ENCODE data around the gene NYAP2.

Gene NYAP2

GRCh38 chr2:225573603-225574002 lies 174.1 kb downstream of the NYAP2 start:
- Histone ChIP-seq H3K27ac (ENCODE audit: insufficient read depth in 1 of 2, low read depth in 1 of 2, low read length in 2 of 2, poor library complexity in 1 of 2, severe bottlenecking in 2 of 2) (no peak overlapping the region), H3K4me3 (ENCODE audit: control insufficient read depth in 1 of 7, extremely low read depth in 1 of 7, insufficient read depth in 4 of 7, low read depth in 2 of 7, low read length in 6 of 7) (no peak overlapping the region), H3K27me3 (replicated peaks in 2 of 5; ENCODE audit: control insufficient read depth in 4 of 5, insufficient read depth in 5 of 5, low read length in 4 of 5) (no peaks in the 10 kb centered on the region), H3K9me3 (ENCODE audit: control extremely low read depth in 1 of 5, control insufficient read depth in 4 of 5, insufficient read depth in 2 of 5, low read depth in 1 of 5, low read length in 4 of 5) (peaks cover 0 to 2% (median 0%) of the 10 kb centered on the region in 5 experiments), H3K36me3 (ENCODE audit: control insufficient read depth in 4 of 4, insufficient read depth in 4 of 4, low read length in 3 of 4) (no peaks in the 10 kb centered on the region), H3K4me1 (ENCODE audit: control extremely low read depth in 1 of 4, control insufficient read depth in 4 of 4, insufficient read depth in 4 of 4, low read length in 3 of 4) (no peaks in the 10 kb centered on the region)
- ChIA-PET CTCF (no interaction called here), POLR2A (no interaction called here)
- WGBS (ENCODE audit: insufficient coverage), result 86% methylated on average over 3 of the region's 3 CpGs
- no peak for DNase-seq

GRCh38 chr2:225574582-225575138 lies 175.2 kb downstream of the NYAP2 start:
- no peaks in the 10 kb centered on the region for H3K4me1 ChIP-seq (ENCODE audit: control extremely low read depth in 1 of 4, control insufficient read depth in 4 of 4, insufficient read depth in 4 of 4, low read length in 3 of 4)
- no peak overlapping the region for H3K27ac ChIP-seq (ENCODE audit: insufficient read depth in 1 of 2, low read depth in 1 of 2, low read length in 2 of 2, poor library complexity in 1 of 2, severe bottlenecking in 2 of 2)
- POLR2A ChIA-PET, result no interaction called here
- no peak overlapping the region for H3K4me3 ChIP-seq (ENCODE audit: control insufficient read depth in 1 of 7, extremely low read depth in 1 of 7, insufficient read depth in 4 of 7, low read depth in 2 of 7, low read length in 6 of 7)
- peaks cover 0 to 2% (median 0%) of the 10 kb centered on the region in 5 experiments for H3K27me3 ChIP-seq (replicated peaks in 2 of 5; ENCODE audit: control insufficient read depth in 4 of 5, insufficient read depth in 5 of 5, low read length in 4 of 5)
- H3K36me3 ChIP-seq (ENCODE audit: control insufficient read depth in 4 of 4, insufficient read depth in 4 of 4, low read length in 3 of 4), result no peaks in the 10 kb centered on the region
- DNase-seq, result no peak
- peaks cover 0 to 2% (median 0%) of the 10 kb centered on the region in 5 experiments for H3K9me3 ChIP-seq (ENCODE audit: control extremely low read depth in 1 of 5, control insufficient read depth in 4 of 5, insufficient read depth in 2 of 5, low read depth in 1 of 5, low read length in 4 of 5)
- 93% methylated on average over 5 of the region's 5 CpGs for WGBS (ENCODE audit: insufficient coverage)
- CTCF ChIA-PET, result no interaction called here

- Histone ChIP-seq H3K9me3 (ENCODE audit: control extremely low read depth in 1 of 5, control insufficient read depth in 4 of 5, insufficient read depth in 2 of 5, low read depth in 1 of 5, low read length in 4 of 5) (no peaks in the 10 kb centered on the region), H3K4me1 (ENCODE audit: control extremely low read depth in 1 of 4, control insufficient read depth in 4 of 4, insufficient read depth in 4 of 4, low read length in 3 of 4) (no peaks in the 10 kb centered on the region), H3K36me3 (ENCODE audit: control insufficient read depth in 4 of 4, insufficient read depth in 4 of 4, low read length in 3 of 4) (no peaks in the 10 kb centered on the region), H3K4me3 (ENCODE audit: control insufficient read depth in 1 of 7, extremely low read depth in 1 of 7, insufficient read depth in 4 of 7, low read depth in 2 of 7, low read length in 6 of 7) (no peak overlapping the region), H3K27me3 (replicated peaks in 2 of 5; ENCODE audit: control insufficient read depth in 4 of 5, insufficient read depth in 5 of 5, low read length in 4 of 5) (peaks cover 0 to 2% (median 0%) of the 10 kb centered on the region in 5 experiments), H3K27ac (ENCODE audit: insufficient read depth in 1 of 2, low read depth in 1 of 2, low read length in 2 of 2, poor library complexity in 1 of 2, severe bottlenecking in 2 of 2) (no peak overlapping the region)
- CTCF ChIA-PET, result no interaction called here
- no peak for DNase-seq
- POLR2A ChIA-PET, result no interaction called here
Measured at GRCh38 chr2:225581135-225581534, 181.6 kb downstream of the NYAP2 start.

DNA sequence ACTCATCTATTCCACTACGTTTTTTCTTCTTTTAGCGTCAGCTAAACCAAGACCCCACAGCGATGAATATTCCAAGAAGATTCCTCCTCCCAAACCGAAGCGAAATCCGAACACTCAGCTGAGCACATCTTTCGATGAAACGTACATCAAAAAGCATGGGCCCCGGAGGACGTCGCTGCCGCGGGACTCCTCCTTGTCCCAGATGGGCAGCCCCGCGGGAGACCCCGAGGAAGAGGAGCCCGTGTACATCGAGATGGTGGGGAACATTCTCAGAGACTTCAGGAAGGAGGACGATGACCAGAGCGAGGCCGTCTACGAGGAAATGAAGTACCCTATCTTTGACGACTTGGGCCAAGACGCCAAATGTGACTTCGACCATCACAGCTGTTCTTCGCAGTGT lies 182.4 kb downstream of the NYAP2 start:
- ChIA-PET POLR2A (no interaction called here), CTCF (no interaction called here)
- 98% methylated on average over 26 of the region's 26 CpGs for WGBS (ENCODE audit: insufficient coverage)

DNA sequence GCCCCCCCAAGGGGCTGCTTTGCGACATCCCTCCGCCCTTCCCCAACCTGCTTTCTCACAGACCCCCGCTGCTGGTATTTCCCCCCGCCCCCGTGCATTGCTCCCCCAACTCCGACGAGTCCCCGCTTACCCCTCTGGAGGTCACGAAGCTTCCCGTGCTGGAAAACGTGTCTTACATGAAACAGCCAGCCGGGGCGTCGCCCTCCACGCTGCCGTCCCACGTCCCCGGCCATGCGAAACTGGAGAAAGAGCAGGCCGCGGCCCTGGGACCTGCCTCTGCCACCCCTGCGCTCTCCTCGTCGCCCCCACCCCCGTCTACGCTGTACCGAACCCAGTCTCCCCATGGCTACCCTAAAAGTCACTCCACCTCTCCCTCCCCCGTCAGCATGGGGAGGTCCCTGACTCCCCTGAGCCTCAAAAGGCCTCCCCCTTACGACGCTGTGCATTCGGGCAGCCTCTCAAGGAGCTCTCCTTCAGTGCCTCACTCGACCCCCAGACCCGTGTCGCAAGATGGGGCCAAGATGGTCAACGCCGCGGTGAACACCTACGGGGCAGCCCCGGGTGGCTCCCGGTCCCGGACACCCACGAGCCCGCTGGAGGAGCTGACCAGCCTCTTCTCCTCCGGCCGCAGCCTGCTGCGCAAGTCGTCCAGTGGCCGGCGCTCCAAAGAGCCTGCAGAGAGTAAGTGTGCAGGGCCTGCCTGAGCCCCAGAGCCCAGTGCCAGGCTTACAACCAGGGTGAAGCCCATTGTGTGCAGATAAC lies 183.0 kb downstream of the NYAP2 start:
- peaks cover 0 to 2% (median 0%) of the 10 kb centered on the region in 5 experiments for H3K27me3 ChIP-seq (replicated peaks in 2 of 5; ENCODE audit: control insufficient read depth in 4 of 5, insufficient read depth in 5 of 5, low read length in 4 of 5)
- ChIA-PET CTCF (no interaction called here), POLR2A (no interaction called here)
- no peak overlapping the region for H3K27ac ChIP-seq (ENCODE audit: insufficient read depth in 1 of 2, low read depth in 1 of 2, low read length in 2 of 2, poor library complexity in 1 of 2, severe bottlenecking in 2 of 2)
- no peak overlapping the region for H3K4me3 ChIP-seq (ENCODE audit: control insufficient read depth in 1 of 7, extremely low read depth in 1 of 7, insufficient read depth in 4 of 7, low read depth in 2 of 7, low read length in 6 of 7)
- no peak for DNase-seq
- H3K36me3 ChIP-seq (ENCODE audit: control insufficient read depth in 4 of 4, insufficient read depth in 4 of 4, low read length in 3 of 4), result no peaks in the 10 kb centered on the region
- no peaks in the 10 kb centered on the region for H3K4me1 ChIP-seq (ENCODE audit: control extremely low read depth in 1 of 4, control insufficient read depth in 4 of 4, insufficient read depth in 4 of 4, low read length in 3 of 4)
- WGBS (ENCODE audit: insufficient coverage), result 98% methylated on average over 47 of the region's 49 CpGs
- no peaks in the 10 kb centered on the region for H3K9me3 ChIP-seq (ENCODE audit: control extremely low read depth in 1 of 5, control insufficient read depth in 4 of 5, insufficient read depth in 2 of 5, low read depth in 1 of 5, low read length in 4 of 5)

More for the DNA sequence above, 182.4 kb downstream of the NYAP2 start:
- DNase-seq, result no peak
- Histone ChIP-seq H3K9me3 (ENCODE audit: control extremely low read depth in 1 of 5, control insufficient read depth in 4 of 5, insufficient read depth in 2 of 5, low read depth in 1 of 5, low read length in 4 of 5) (no peaks in the 10 kb centered on the region), H3K27me3 (replicated peaks in 2 of 5; ENCODE audit: control insufficient read depth in 4 of 5, insufficient read depth in 5 of 5, low read length in 4 of 5) (peaks cover 0 to 2% (median 0%) of the 10 kb centered on the region in 5 experiments), H3K4me3 (ENCODE audit: control insufficient read depth in 1 of 7, extremely low read depth in 1 of 7, insufficient read depth in 4 of 7, low read depth in 2 of 7, low read length in 6 of 7) (no peak overlapping the region), H3K4me1 (ENCODE audit: control extremely low read depth in 1 of 4, control insufficient read depth in 4 of 4, insufficient read depth in 4 of 4, low read length in 3 of 4) (no peaks in the 10 kb centered on the region), H3K27ac (ENCODE audit: insufficient read depth in 1 of 2, low read depth in 1 of 2, low read length in 2 of 2, poor library complexity in 1 of 2, severe bottlenecking in 2 of 2) (no peak overlapping the region), H3K36me3 (ENCODE audit: control insufficient read depth in 4 of 4, insufficient read depth in 4 of 4, low read length in 3 of 4) (no peaks in the 10 kb centered on the region)

GRCh38 chr2:225584796-225585195 lies 185.3 kb downstream of the NYAP2 start:
- CTCF ChIA-PET, result no interaction called here
- H3K9me3 ChIP-seq (ENCODE audit: control extremely low read depth in 1 of 5, control insufficient read depth in 4 of 5, insufficient read depth in 2 of 5, low read depth in 1 of 5, low read length in 4 of 5), result no peaks in the 10 kb centered on the region
- H3K4me1 ChIP-seq (ENCODE audit: control extremely low read depth in 1 of 4, control insufficient read depth in 4 of 4, insufficient read depth in 4 of 4, low read length in 3 of 4), result no peaks in the 10 kb centered on the region
- H3K4me3 ChIP-seq (ENCODE audit: control insufficient read depth in 1 of 7, extremely low read depth in 1 of 7, insufficient read depth in 4 of 7, low read depth in 2 of 7, low read length in 6 of 7), result no peak overlapping the region
- POLR2A ChIA-PET, result no interaction called here
- no peaks in the 10 kb centered on the region for H3K36me3 ChIP-seq (ENCODE audit: control insufficient read depth in 4 of 4, insufficient read depth in 4 of 4, low read length in 3 of 4)
- no peak for DNase-seq
- no peaks in the 10 kb centered on the region for H3K27me3 ChIP-seq (replicated peaks in 2 of 5; ENCODE audit: control insufficient read depth in 4 of 5, insufficient read depth in 5 of 5, low read length in 4 of 5)
- H3K27ac ChIP-seq (ENCODE audit: insufficient read depth in 1 of 2, low read depth in 1 of 2, low read length in 2 of 2, poor library complexity in 1 of 2, severe bottlenecking in 2 of 2), result no peak overlapping the region

GRCh38 chr2:225590932-225591331 lies 191.4 kb downstream of the NYAP2 start:
- no peaks in the 10 kb centered on the region for H3K4me1 ChIP-seq (ENCODE audit: control extremely low read depth in 1 of 4, control insufficient read depth in 4 of 4, insufficient read depth in 4 of 4, low read length in 3 of 4)
- H3K9me3 ChIP-seq (ENCODE audit: control extremely low read depth in 1 of 5, control insufficient read depth in 4 of 5, insufficient read depth in 2 of 5, low read depth in 1 of 5, low read length in 4 of 5), result no peaks in the 10 kb centered on the region
- WGBS (ENCODE audit: insufficient coverage), result 96% methylated on average over 3 of the region's 3 CpGs
- ChIA-PET POLR2A (no interaction called here), CTCF (no interaction called here)
- H3K27me3 ChIP-seq (replicated peaks in 2 of 5; ENCODE audit: control insufficient read depth in 4 of 5, insufficient read depth in 5 of 5, low read length in 4 of 5), result no peaks in the 10 kb centered on the region
- DNase-seq, result no peak
- H3K27ac ChIP-seq (ENCODE audit: insufficient read depth in 1 of 2, low read depth in 1 of 2, low read length in 2 of 2, poor library complexity in 1 of 2, severe bottlenecking in 2 of 2), result no peak overlapping the region
- H3K4me3 ChIP-seq (ENCODE audit: control insufficient read depth in 1 of 7, extremely low read depth in 1 of 7, insufficient read depth in 4 of 7, low read depth in 2 of 7, low read length in 6 of 7), result no peak overlapping the region
- H3K36me3 ChIP-seq (ENCODE audit: control insufficient read depth in 4 of 4, insufficient read depth in 4 of 4, low read length in 3 of 4), result no peaks in the 10 kb centered on the region

Data from common myeloid progenitor, CD34-positive (primary cell).